Right cardiac atrium (tissue), 5 donors: Measurements from ENCODE around the gene C1QL1. TPM values are rescaled to one million over a fixed set of nuclear protein-coding genes. Genes with fewer than 3 reads are reported as not detected.
A peak's percentile ranks its signal among the peaks of the same experiment; 100 is the strongest.

Source experiments
- ATAC-seq, 2 donors: fragments of 200-7000 bp; cut with Tn5 transposase; one replicate each; pipeline versions ENCODE4 v1.8.0 to v1.9.1; 2020; ENCODE audit warnings: moderate library complexity in 2 of 2, mild to moderate bottlenecking in 1 of 2
- DNase-seq, 3 donors: peaks; one replicate each; pipeline ENCODE4 v3.0.0-alpha.2; 2020
- H3K27ac ChIP-seq: one replicate; pipeline ENCODE4 v1.5.1; 2013; ENCODE audit warnings: mild to moderate bottlenecking, low read length, control low read depth, moderate library complexity
- H3K27me3 ChIP-seq: one replicate; pipeline ENCODE4 v1.6.1; 2013; ENCODE audit not compliant: control insufficient read depth, insufficient read depth
- H3K4me1 ChIP-seq: one replicate; pipeline ENCODE4 v1.6.1; 2013; ENCODE audit warnings: low read length; ENCODE audit not compliant: control insufficient read depth, insufficient read depth
- H3K4me3 ChIP-seq: one replicate; pipeline ENCODE4 v1.5.1; 2013; ENCODE audit warnings: low read length, control low read depth
- H3K9me3 ChIP-seq: one replicate; pipeline ENCODE4 v1.6.1; 2013; ENCODE audit warnings: low read length; ENCODE audit not compliant: control insufficient read depth
- WGBS: extraction: QIAGEN DNeasy Blood & Tissue Kit; methylation state at CpG from one replicate; pipeline ENCODE4 v1.1.7; 2013; 5-methylcytosine and 5-hydroxymethylcytosine counted together
- intact Hi-C, 4 donors: fragments of 100-400 bp; cut with DNase I; formaldehyde crosslinking; loops; one replicate each; pipeline versions ENCODE4 v1.11.0 to v1.14.0; 2022 to 2023
- polyA plus RNA-seq: library from polyadenylated mRNA; stranded (reverse); fragments of 200-250 nt; gene quantifications from one replicate; pipeline ENCODE4 v1.2.3, GENCODE V29; 2013
- total RNA-seq, 4 donors: library from RNA; stranded (reverse); fragmentation: NEBNext Ultra II Directional; extraction: Animal tissue kit (Norgen Biotek cat#: 25700); gene quantifications; one replicate each; pipeline ENCODE4 v1.2.1, GENCODE V29; 2021
- donor health status: healthy with polysubstance abuse.
- donor health status: DM: no; HTN: yes; CAD: no.
- donor health status: DM: no; HTN: no; CAD: no.
- donor health status: DM: no; HTN: yes; CAD: no; lungs with severe emphysema.
- donor health status: DM: yes; HTN: yes; CAD: no.

C1QL1 gene
- total and polyA plus RNA-seq, 5 donors: 0.81 to 2.0 (median 1.6) TPM

- Histone ChIP-seq H3K4me1 (peaks cover 2% of the 10 kb centered on the region), H3K27me3 (no peaks in the 10 kb centered on the region), H3K4me3 (no peak overlapping the region), H3K27ac (no peak overlapping the region), H3K9me3 (no peaks in the 10 kb centered on the region)
- WGBS: 79% methylated on average over 2 of the region's 2 CpGs
- ATAC-seq: no peak
- no peak for DNase-seq
- intact Hi-C loops: loop anchor here in 2 of 4 donors (5.0 to 10.0 kb wide), 3 partner anchors 175 to 278 kb away; no protein-coding TSS in a partner anchor
Observed at GRCh38 chr17:44919411-44919810, 48.7 kb downstream of the C1QL1 start.

- Histone ChIP-seq H3K4me1 (peaks cover 2% of the 10 kb centered on the region), H3K9me3 (no peaks in the 10 kb centered on the region), H3K4me3 (no peak overlapping the region), H3K27me3 (no peaks in the 10 kb centered on the region), H3K27ac (no peak overlapping the region)
- 93% methylated on average over 2 of the region's 2 CpGs for WGBS
- intact Hi-C loops: loop anchor here in 2 of 4 donors (5.0 to 10.0 kb wide), 3 partner anchors 177 to 279 kb away; no protein-coding TSS in a partner anchor
- ATAC-seq (no peak), DNase-seq (no peak)
Observed at GRCh38 chr17:44918006-44918405, 50.1 kb downstream of the C1QL1 start.

GRCh38 chr17:44917456-44917855 is 50.6 kb downstream of the C1QL1 start:
- no peak for ATAC-seq
- H3K27me3 ChIP-seq: no peaks in the 10 kb centered on the region
- WGBS: 88% methylated on average over 6 of the region's 6 CpGs
- H3K27ac ChIP-seq: no peak overlapping the region
- H3K4me3 ChIP-seq: no peak overlapping the region
- H3K4me1 ChIP-seq: peaks cover 2% of the 10 kb centered on the region
- intact Hi-C loops: loop anchor here in 2 of 4 donors (5.0 to 10.0 kb wide), 3 partner anchors 177 to 280 kb away; no protein-coding TSS in a partner anchor
- no peaks in the 10 kb centered on the region for H3K9me3 ChIP-seq
- peak in 1 of 3 donors; percentile 15 for DNase-seq

GRCh38 chr17:44916781-44917241 is 51.3 kb downstream of the C1QL1 start:
- Histone ChIP-seq H3K27ac (peak overlapping the region; percentile 10), H3K27me3 (no peaks in the 10 kb centered on the region), H3K9me3 (no peaks in the 10 kb centered on the region), H3K4me1 (peaks cover 2% of the 10 kb centered on the region), H3K4me3 (no peak overlapping the region)
- ATAC-seq (peak; percentile 50 to 56), DNase-seq (peak; percentile 72 to 87 (median 86))
- intact Hi-C loops: loop anchor here in 2 of 4 donors (5.0 to 10.0 kb wide), 3 partner anchors 178 to 280 kb away; no protein-coding TSS in a partner anchor
- 44% methylated on average over 10 of the region's 10 CpGs for WGBS

- Histone ChIP-seq H3K4me3 (no peak overlapping the region), H3K27me3 (no peaks in the 10 kb centered on the region), H3K9me3 (no peaks in the 10 kb centered on the region), H3K4me1 (peaks cover 5% of the 10 kb centered on the region), H3K27ac (peak overlapping the region; percentile 10)
- ATAC-seq (no peak), DNase-seq (peak in 1 of 3 donors; percentile 29)
- intact Hi-C loops: loop anchor here in 2 of 4 donors (5.0 to 10.0 kb wide), 3 partner anchors 179 to 281 kb away; no protein-coding TSS in a partner anchor
- 67% methylated on average over 11 of the region's 11 CpGs for whole genome bisulfite sequencing
Observed at GRCh38 chr17:44915862-44916780, 52.0 kb downstream of the C1QL1 start.

GRCh38 chr17:44915321-44915726 is 52.8 kb downstream of the C1QL1 start, which contains the start of gene GFAP:
TSS of gene GFAP (minus strand) at chr17:44915500. CDS start at chr17:44915486, 14 bp downstream.
- H3K4me3 ChIP-seq: no peak within 1 kb of the TSS
- H3K27me3 ChIP-seq: no peaks in the 10 kb centered on the region
- peaks cover 2% of the 10 kb centered on the region for H3K4me1 ChIP-seq
- ATAC-seq (no peak), DNase-seq (peak in 1 of 3 donors; percentile 29)
- H3K27ac ChIP-seq: peak within 1 kb of the TSS; percentile 1
- no peaks in the 10 kb centered on the region for H3K9me3 ChIP-seq
- WGBS: 82% methylated on average over 17 of the region's 17 CpGs
- intact Hi-C loops: loop anchor here in 2 of 4 donors (5.0 to 10.0 kb wide), 3 partner anchors 179 to 282 kb away; no protein-coding TSS in a partner anchor

GRCh38 chr17:44914698-44915271 is 53.3 kb downstream of the C1QL1 start:
- WGBS: 85% methylated on average over 19 of the region's 19 CpGs
- DNase-seq: peak in 1 of 3 donors; percentile 6
- Histone ChIP-seq H3K27ac (no peak overlapping the region), H3K4me3 (no peak overlapping the region), H3K4me1 (peaks cover 2% of the 10 kb centered on the region), H3K9me3 (no peaks in the 10 kb centered on the region), H3K27me3 (no peaks in the 10 kb centered on the region)
- no peak for ATAC-seq
- intact Hi-C loops: loop anchor here in 2 of 4 donors (5.0 to 10.0 kb wide), 3 partner anchors 180 to 283 kb away; no protein-coding TSS in a partner anchor

GRCh38 chr17:44914148-44914547 is 54.0 kb downstream of the C1QL1 start:
- intact Hi-C loops: loop anchor here in 2 of 4 donors (10.0 kb wide), 2 partner anchors 181 to 211 kb away; no protein-coding TSS in a partner anchor
- WGBS: 85% methylated on average over 4 of the region's 4 CpGs
- no peaks in the 10 kb centered on the region for H3K27me3 ChIP-seq
- ATAC-seq (no peak), DNase-seq (no peak)
- no peak overlapping the region for H3K27ac ChIP-seq
- H3K9me3 ChIP-seq: no peaks in the 10 kb centered on the region
- H3K4me1 ChIP-seq: peaks cover 2% of the 10 kb centered on the region
- no peak overlapping the region for H3K4me3 ChIP-seq

- Histone ChIP-seq H3K27ac (no peak overlapping the region), H3K9me3 (no peaks in the 10 kb centered on the region), H3K4me3 (no peak overlapping the region), H3K27me3 (no peaks in the 10 kb centered on the region), H3K4me1 (peaks cover 2% of the 10 kb centered on the region)
- no peak for ATAC-seq
- intact Hi-C loops: loop anchor here in 2 of 4 donors (10.0 kb wide), 2 partner anchors 181 to 211 kb away; no protein-coding TSS in a partner anchor
- DNase-seq: peak in 1 of 3 donors; percentile 30
- WGBS: 49% methylated on average over 6 of the region's 6 CpGs
Observed at GRCh38 chr17:44913676-44914075, 54.4 kb downstream of the C1QL1 start.

GRCh38 chr17:44912763-44913544 is 55.1 kb downstream of the C1QL1 start:
- H3K27ac ChIP-seq: no peak overlapping the region
- H3K9me3 ChIP-seq: no peaks in the 10 kb centered on the region
- WGBS: 78% methylated on average over 14 of the region's 14 CpGs
- no peak overlapping the region for H3K4me3 ChIP-seq
- H3K4me1 ChIP-seq: peaks cover 2% of the 10 kb centered on the region
- no peaks in the 10 kb centered on the region for H3K27me3 ChIP-seq
- ATAC-seq: no peak
- intact Hi-C loops: loop anchor here in 2 of 4 donors (10.0 kb wide), 2 partner anchors 182 to 212 kb away; no protein-coding TSS in a partner anchor
- DNase-seq: peak in 1 of 3 donors; percentile 11
